ENCODE measurements around the gene SOX14.

The SOX14 gene

DNA sequence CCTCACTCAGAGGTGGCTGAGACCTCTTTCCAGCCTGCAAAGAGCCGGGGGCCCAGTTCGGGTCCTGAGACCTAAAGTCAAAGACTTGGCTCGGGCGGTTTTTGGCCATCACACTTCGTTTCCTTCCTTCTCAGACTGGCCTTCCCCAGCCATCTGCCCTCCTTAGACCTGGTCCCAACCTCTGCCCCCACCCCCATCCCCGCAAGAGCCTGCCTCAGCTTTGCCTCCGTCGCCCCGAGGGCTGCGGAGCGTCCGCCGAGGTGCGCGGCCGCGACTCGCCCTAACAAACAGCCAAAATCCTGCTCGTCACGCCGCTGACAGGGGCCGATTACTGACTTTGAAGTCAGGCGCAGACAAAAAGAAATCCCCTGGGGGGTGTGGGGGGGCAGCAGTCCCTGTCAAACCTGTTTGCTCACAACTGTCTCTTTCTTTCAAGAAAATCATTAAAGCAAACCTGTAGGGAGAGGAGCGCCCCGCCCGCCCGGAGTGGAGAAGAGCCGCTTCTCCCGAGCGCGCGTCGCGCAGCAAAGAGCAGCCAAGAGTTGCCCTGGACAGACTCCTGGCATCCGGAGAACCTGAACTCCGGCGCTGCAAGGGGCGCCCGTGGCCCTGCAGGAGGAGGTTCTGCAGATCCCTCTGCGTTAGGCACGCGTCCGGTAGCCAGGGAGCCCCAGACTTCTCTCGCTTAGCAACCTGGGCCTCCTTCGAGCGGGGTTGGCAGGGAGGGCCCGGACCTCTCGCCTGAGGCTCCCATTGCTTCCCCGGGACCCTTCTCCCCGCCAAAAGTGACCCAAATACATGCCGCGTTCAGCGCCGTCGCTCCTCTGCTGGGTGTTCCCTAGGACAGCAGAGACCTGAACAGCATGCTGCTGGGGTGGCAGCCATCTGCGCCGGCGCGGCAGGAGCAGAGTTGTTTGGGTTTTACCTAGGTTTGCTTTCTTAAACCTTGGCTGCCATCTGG, 4.5 kb downstream of the SOX14 start:
- DNase-seq (ENCODE audit: low read depth in 2 of 2), result no peak

DNA sequence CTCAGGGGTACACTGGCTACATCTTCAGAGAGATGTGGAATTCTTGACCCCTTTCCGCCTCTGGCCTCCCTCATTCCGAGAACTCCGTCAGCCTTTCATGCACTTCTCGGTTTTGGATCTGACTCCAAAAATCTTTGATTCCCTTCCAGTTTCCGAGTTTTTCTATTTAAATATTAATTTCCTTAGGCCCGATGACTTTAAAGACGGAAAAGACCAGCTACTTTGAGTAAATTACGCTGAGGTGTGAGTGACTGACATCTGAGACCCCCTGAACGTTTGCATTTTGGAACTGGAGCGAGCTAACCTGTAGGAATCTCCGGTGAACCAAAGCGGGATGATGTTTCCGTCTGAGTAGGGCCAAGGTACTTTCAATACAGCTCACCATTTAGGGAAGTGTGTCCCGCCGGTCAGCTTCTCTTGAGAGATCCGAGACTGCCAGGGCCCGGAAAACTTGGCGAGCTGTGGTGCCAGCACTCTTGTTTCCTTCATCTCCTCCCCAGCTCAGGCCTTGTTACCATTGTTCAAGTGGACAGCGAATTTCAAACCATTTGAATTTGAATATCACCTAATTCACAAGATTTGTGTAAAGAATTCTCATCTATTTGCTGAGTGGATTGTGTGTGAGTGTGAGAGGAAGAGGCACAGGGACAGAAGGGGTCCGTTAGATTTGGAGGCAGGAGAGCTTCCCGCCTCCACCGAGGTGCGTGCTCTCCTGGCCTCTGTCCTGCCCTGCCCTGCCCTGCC, 5.4 kb downstream of the SOX14 start:
- DNase-seq (ENCODE audit: low read depth in 2 of 2), result no peak

DNA sequence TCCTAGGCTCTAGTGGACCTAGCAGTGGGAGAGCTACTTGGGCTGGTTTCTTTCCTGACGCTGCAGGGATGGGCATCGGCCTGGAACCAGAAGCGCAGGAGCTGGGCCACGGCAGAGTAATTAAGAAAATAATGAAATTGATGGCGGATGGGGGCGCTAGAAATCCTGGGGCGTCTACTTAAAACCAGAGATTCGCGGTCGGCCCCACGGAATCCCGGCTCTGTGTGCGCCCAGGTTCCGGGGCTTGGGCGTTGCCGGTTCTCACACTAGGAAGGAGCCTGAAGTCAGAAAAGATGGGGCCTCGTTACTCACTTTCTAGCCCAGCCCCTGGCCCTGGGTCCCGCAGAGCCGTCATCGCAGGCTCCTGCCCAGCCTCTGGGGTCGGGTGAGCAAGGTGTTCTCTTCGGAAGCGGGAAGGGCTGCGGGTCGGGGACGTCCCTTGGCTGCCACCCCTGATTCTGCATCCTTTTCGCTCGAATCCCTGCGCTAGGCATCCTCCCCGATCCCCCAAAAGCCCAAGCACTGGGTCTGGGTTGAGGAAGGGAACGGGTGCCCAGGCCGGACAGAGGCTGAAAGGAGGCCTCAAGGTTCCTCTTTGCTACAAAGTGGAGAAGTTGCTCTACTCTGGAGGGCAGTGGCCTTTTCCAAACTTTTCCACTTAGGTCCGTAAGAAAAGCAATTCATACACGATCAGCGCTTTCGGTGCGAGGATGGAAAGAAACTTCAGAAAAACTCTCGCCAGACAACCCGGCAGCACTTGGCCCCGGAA, 6.1 kb downstream of the SOX14 start:
- no peak for DNase-seq (ENCODE audit: low read depth in 2 of 2)

DNA sequence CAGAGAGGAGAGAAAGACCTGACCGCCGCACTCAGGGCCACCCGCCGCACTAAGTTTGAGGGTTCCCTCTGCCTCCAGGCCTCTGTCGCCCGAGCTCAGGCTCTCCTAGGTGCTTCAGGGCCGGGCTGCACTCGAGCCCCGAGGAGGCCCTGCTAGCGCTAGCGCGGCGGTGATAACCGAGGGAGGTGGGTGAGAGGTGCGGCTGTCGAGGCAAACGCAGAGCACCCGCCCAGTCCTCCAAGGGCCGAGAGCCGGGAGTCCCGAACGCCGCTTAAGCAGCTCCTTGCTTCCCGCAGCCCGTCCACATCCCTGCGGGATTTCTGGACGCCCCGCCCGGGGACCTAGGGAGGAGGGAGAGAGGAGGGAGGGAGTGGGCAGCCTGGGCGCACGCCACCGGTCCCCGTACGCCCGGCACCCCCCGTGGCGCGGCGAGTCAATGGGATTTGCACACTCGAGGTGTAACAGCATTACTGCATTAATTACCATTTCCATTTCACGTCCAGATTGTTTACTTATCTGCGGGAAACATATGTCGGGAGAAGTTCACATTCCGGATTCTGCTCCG, 6.8 kb downstream of the SOX14 start:
- DNase-seq (ENCODE audit: low read depth in 2 of 2), result no peak

DNA sequence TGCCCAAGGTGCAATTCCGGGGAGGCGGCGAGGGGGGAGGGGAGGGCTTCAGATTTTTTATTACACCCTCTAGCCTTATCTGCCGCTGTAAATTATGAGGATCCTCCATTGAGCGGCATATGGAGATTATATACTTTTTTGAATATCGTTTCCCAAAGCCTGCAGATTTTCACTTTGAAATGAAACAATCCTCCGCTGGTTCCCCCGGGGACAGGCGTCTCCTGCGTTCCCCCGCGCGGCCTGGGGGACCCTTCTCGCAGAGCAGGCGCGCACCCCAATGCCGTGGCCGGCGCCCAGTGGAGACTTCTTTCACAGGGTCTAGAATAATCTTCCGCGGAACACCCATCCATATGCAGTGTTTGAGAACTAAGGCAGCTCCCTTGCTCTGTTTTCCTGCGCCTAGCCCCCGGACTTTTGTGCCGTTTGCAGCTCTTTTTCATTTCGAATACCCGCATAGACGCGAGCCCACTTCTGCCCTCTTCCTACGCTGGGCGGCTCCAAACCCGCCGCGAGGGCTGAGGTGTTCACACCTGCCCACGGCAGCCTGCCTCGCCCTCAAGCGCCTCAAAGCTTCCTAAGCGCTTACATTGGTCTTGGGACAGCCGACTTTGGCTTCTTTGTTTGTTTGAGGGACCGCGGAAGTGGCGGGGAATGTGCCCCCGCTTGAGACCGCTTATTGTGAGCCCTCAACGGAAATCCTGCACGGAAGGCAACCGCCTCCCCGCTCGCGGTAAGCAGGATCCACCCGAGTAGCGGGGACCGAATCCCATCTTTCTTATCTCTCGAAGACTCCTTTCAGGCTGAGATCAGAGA, 7.5 kb downstream of the SOX14 start:
- no peak for DNase-seq (ENCODE audit: low read depth in 2 of 2)

DNA sequence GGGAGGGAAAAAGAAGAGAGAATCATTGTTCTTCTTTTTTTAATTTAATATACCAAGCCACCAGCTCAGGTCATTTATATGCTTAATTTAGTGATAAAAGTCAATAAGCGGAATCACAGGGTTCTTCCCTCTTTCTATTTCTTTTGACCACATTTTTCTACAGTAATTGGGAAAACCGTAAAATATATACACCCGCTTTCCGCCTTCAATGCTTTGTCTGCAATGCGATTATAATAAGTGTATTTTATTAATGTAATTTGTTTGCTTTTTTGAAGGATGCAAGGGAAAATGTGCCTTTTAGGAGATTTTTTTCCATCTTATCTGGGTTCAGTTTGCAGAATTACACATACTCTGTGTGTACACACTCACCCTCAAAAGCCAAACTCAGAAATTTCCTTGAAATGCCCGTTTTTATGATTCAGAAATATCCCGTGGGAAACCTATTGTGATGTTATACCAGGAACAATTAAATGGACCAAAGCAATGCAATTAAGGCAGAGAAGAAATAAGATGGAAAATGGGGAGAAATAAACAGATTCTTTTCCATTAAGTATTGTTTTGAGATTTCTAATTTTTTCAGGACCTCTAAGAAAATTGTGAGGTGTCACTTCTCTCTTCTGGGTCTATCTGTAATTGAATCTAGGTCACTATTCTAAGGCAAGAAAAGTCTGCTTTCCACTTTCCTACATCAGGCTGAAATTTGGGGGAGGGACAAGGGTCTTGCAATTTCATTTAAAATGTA, 8.3 kb downstream of the SOX14 start:
- no peak for DNase-seq (ENCODE audit: low read depth in 2 of 2)

- DNase-seq (ENCODE audit: low read depth in 2 of 2), result no peak
These were observed 14.8 kb downstream of the SOX14 start for GRCh38 chr3:137778941-137779340.

DNA sequence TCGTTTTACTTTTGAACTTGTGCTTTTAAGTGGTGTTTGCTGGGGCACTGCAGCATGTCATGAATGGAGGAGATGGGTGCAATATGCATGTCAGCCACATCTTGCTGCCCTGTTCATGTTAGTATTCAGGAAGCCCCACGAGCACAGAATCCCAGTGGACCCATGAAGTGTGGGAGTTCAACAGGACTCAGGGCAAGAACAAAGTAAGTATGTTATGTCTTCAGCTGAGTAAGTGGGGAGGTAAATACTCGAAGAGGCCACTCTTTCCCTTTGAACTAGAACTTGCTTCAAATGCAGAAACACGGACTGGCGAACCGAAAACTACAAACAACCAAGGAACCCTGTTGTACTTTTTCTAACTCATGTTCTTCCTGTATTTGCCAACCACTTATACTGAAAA, 23.4 kb downstream of the SOX14 start:
- DNase-seq (ENCODE audit: low read depth in 2 of 2), result no peak

GRCh38 chr3:137789236-137789635, 25.1 kb downstream of the SOX14 start:
- no peak for DNase-seq (ENCODE audit: low read depth in 2 of 2)

DNA sequence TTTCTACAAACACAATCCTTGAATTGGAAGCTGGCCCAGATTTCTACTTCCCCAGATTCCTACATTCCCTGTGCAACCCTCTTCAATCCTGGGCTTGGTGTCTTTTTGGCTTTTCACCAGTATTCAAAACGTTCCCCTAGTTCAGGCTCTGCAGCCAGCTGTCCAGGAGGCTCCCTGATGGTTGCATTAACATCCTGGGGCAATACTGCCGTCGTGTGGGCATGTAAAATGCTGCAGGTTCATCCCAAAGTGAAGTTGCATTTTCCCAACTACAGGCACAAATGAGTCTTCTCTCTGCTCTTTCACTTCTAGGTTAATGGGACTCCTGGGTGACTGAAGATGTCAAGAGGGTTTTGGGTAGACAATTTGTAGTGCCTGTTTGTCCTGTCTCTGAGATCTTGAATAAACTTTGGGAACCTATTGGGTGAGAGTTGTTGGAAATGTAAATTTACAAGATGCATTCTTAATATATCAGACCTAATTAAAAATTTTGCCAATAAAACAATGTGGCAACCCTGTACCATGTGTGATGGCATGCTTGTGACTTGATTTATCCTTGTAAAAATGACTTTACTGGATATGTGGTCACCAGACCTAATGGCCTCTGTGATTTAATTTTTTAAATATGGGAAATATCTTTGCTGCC, 28.6 kb downstream of the SOX14 start:
- no peak for DNase-seq (ENCODE audit: low read depth in 2 of 2)

DNA sequence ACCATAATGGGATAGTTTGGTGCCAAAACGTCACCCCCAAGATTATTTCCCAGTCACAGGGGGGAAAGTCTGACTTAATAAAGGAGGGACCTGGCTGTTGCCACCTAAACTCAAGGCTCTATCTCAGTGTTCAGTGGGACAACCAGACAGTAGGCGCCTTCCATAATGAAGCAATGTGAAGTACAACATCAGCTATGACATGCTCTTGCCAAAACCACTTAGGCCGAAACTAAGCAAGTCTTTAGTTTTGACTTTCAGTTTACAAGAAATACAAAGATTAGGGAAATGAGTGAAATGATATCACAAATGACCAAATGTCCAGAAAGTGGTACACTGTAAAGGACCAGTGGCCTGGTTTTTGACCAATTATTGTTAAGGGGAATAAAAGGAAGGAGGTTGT, 32.9 kb downstream of the SOX14 start:
- no peak for DNase-seq (ENCODE audit: low read depth in 2 of 2)

DNA sequence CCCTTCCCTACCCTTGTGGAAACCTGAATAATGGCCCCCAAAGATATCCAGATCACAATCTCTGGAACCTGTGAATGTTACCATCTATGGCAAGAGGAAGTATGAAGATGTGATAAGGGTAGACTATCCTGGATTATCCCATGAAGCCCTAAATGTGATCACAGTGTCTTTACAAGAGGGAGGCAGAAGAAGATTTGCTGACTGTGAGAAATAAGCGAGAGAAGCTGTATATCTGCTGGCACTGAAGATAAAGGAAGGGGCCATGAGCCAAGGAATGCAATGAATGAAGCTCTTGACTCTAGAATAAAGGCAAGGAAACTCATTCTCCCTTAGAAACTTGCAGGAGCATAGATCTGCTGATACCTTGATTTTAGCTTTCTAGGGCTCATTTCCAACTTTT, 39.1 kb downstream of the SOX14 start:
- no peak for DNase-seq (ENCODE audit: low read depth in 2 of 2)

DNA sequence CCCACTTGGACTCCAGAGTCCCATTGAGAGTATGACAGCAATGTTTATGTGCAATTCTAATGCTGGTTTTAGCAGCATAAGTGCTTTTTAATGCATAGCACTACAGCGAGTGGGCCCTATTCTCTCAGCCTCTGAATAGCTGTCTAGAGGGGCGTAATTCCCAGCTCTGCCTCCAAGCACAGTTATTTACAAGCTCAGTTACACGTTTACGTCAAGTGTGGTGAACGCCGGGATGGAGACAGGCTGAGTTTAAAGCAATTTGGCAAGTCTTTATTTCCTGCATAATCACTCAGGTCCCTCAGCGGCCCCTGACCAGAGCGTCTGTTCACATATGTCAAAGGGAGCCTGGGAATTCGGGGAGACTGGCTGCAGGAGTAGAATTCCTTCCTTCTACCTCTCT, 43.9 kb downstream of the SOX14 start:
- DNase-seq (ENCODE audit: low read depth in 2 of 2), result no peak

DNA sequence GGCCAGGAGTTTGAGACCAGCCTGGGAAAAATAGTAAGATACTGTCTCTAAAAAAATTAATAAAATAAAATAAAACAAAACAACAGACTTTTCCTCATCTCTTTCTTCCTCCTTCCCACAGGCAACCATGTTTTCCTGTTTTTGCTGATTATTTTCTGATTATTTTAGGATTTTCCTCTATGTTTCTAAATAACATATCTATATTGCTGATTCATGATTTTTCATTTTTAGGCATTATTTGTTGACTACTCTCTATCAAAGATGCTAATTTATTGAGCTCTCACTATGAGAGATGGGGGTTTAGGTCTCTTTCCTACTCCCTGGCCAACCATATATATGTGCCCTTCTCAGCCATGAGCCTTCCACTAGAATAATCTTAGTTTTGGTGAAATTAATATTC, 45.4 kb downstream of the SOX14 start:
- no peak for DNase-seq (ENCODE audit: low read depth in 2 of 2)

- no peak for DNase-seq (ENCODE audit: low read depth in 2 of 2)
These were observed 47.9 kb downstream of the SOX14 start for GRCh38 chr3:137812023-137812422.

DNA sequence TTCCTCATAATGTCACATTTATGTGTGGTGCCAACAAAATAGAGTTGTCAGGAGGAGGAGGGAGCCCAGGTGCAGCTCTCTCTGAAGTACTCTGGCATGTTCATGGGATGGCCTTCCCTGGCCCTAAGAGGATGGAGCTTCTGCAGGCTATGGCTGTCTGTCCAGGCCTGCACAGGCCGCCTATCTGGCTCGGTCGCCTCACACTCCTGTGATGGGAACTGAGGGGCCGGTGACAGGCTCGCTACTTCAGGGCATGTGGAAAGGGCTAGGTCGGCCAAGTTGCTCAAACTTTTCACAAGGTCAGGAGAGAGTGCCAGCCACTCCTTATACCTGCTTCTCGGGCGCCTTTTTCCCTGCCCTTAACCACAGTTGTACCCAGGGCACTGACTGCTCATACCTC, 51.1 kb downstream of the SOX14 start:
- DNase-seq (ENCODE audit: low read depth in 2 of 2), result no peak
